HCT116 (cell line): ENCODE measurements around the gene MACROD1. TPM values are rescaled to one million over a fixed set of nuclear protein-coding genes. Genes with fewer than 3 reads are reported as not detected.

ENCODE experiments used
- ATAC-seq: fragments of 200-7000 bp; cut with Tn5 transposase; 2 replicates; pipeline ENCODE4 v1.9.1; 2020; ENCODE audit warnings: mild to moderate bottlenecking, moderate library complexity
- Bru-seq: library from RNA; stranded (reverse); fragments of 400-500 nt; gene quantifications from one replicate; lab custom pipeline; 2021; lab: Mats Ljungman, UMichigan
- BruChase-seq, 2 experiments: library from RNA; stranded (reverse); fragments of 400-500 nt; gene quantifications; one replicate each; lab custom pipeline; 2021; lab: Mats Ljungman, UMichigan
- BruUV-seq: library from RNA; stranded (reverse); fragments of 400-500 nt; replicated peaks from 2 replicates; lab custom pipeline; 2021; lab: Mats Ljungman, UMichigan
- CTCF ChIA-PET: fragments of 300-600 bp; sonication (Branson Sonifier 250); formaldehyde crosslinking; loops from one replicate; lab custom pipeline; 2021; ENCODE audit warnings: antibody characterized with exemption; lab: Charles Lee
- POLR2A ChIA-PET: fragments of 300-600, 350-600 bp; sonication (Branson Sonifier 250); formaldehyde crosslinking; loops from one replicate; lab custom pipeline; 2021; ENCODE audit warnings: antibody characterized with exemption; lab: Charles Lee
- RAD21 ChIA-PET, 2 experiments: fragments of 300-600 bp; sonication (Branson Sonifier 250); formaldehyde crosslinking; loops; one replicate each; lab custom pipeline; 2023; ENCODE audit warnings: low total read pairs in 2 of 2; ENCODE audit not compliant: uncharacterized antibody in 2 of 2, unreplicated experiment in 2 of 2, low non-redundant PET in 1 of 2; lab: Charles Lee
- DNase-seq: peaks from one replicate; pipeline ENCODE4 v3.0.0-alpha.2; 2010; ENCODE audit warnings: low read depth, low spot score
- H2AFZ ChIP-seq: fragments of 200-600 bp; shearing (Covaris generic), sonication (generic); 2 replicates; pipeline ENCODE4 v1.6.1; 2017; ENCODE audit warnings: low read depth, mixed run types, mixed read lengths, antibody characterized with exemption, low read length; ENCODE audit not compliant: poor library complexity, severe bottlenecking
- H3K27ac ChIP-seq: 2 replicates; pipeline ENCODE4 v1.5.1; 2012; ENCODE audit warnings: low read depth, low read length
- H3K27me3 ChIP-seq: fragments of 200-600 bp; sonication (generic); 2 replicates; pipeline ENCODE4 v1.6.1; 2016; ENCODE audit warnings: mixed run types, low read length, mixed read lengths; ENCODE audit not compliant: insufficient read depth
- H3K36me3 ChIP-seq, 2 experiments: fragments of 200-500 bp in 1 of 2; fragments of 200-600 bp in 1 of 2; sonication (Bioruptor generic) in 1 of 2; sonication (generic) in 1 of 2; 2 replicates each; pipeline versions ENCODE4 v1.5.1 to v1.6.1; 2014 to 2016; ENCODE audit warnings: low read length in 2 of 2, inconsistent platforms in 1 of 2, mixed read lengths in 1 of 2, mixed run types in 1 of 2; ENCODE audit not compliant: insufficient read depth in 2 of 2, control insufficient read depth in 1 of 2
- H3K4me1 ChIP-seq, 2 experiments: fragments of 200-600 bp in 1 of 2; sonication (generic) in 1 of 2; 2 replicates each; pipeline versions ENCODE4 v1.5.1 to v1.6.1; 2012 to 2017; ENCODE audit warnings: low read length in 2 of 2, inconsistent platforms in 1 of 2, mild to moderate bottlenecking in 1 of 2, mixed read lengths in 1 of 2, mixed run types in 1 of 2, moderate library complexity in 1 of 2; ENCODE audit not compliant: insufficient read depth in 2 of 2, control insufficient read depth in 1 of 2
- H3K4me2 ChIP-seq: fragments of 200-600 bp; sonication (generic); 2 replicates; pipeline ENCODE4 v1.6.1; 2017; ENCODE audit warnings: mixed run types, low read length, mixed read lengths
- H3K4me3 ChIP-seq, 2 experiments: fragments of 200-600 bp in 1 of 2; sonication (generic) in 1 of 2; replicated peaks in 1 of 2; 2 replicates each; pipeline ENCODE4 v1.5.1; 2011 to 2016; ENCODE audit warnings: low read length in 2 of 2, control low read depth in 1 of 2, low read depth in 1 of 2, mild to moderate bottlenecking in 1 of 2, mixed read lengths in 1 of 2, mixed run types in 1 of 2
- H3K79me2 ChIP-seq: fragments of 200-600 bp; sonication (generic); 2 replicates; pipeline ENCODE4 v1.6.1; 2017; ENCODE audit warnings: mild to moderate bottlenecking, mixed run types, low read length, moderate library complexity, mixed read lengths; ENCODE audit not compliant: insufficient read depth
- H3K9ac ChIP-seq: fragments of 200-600 bp; sonication (generic); 2 replicates; pipeline ENCODE4 v1.6.1; 2016; ENCODE audit warnings: low read length, mixed read lengths
- H3K9me2 ChIP-seq: fragments of 200-600 bp; sonication (generic), shearing (Covaris generic); 2 replicates; pipeline ENCODE4 v1.6.1; 2017; ENCODE audit warnings: mixed run types, mild to moderate bottlenecking, moderate library complexity; ENCODE audit not compliant: insufficient read depth
- H3K9me3 ChIP-seq, 2 experiments: fragments of 200-500 bp in 1 of 2; fragments of 200-600 bp in 1 of 2; sonication (Bioruptor generic) in 1 of 2; sonication (generic) in 1 of 2; 2 replicates each; pipeline ENCODE4 v1.6.1; 2014 to 2017; ENCODE audit warnings: low read length in 2 of 2, mixed read lengths in 2 of 2, inconsistent platforms in 1 of 2, low read depth in 1 of 2, mild to moderate bottlenecking in 1 of 2, mixed run types in 1 of 2, moderate library complexity in 1 of 2; ENCODE audit not compliant: control insufficient read depth in 1 of 2, insufficient read depth in 1 of 2
- H4K20me1 ChIP-seq: fragments of 200-600 bp; sonication (generic), shearing (Covaris generic); 2 replicates; pipeline ENCODE4 v1.6.1; 2017; ENCODE audit warnings: mixed run types, mild to moderate bottlenecking, moderate library complexity; ENCODE audit not compliant: insufficient read depth
- CBX3 ChIP-seq: IDR thresholded peaks from 2 replicates; pipeline ENCODE4 v1.6.1; 2012; ENCODE audit warnings: low read depth
- CEBPB ChIP-seq: IDR thresholded peaks from 2 replicates; pipeline ENCODE4 v1.6.1; 2012; ENCODE audit warnings: low read depth
- EGR1 ChIP-seq: IDR thresholded peaks from 2 replicates; pipeline ENCODE4 v1.6.1; 2012; ENCODE audit warnings: low read depth
- ELF1 ChIP-seq: IDR thresholded peaks from 2 replicates; pipeline ENCODE4 v1.6.1; 2012; ENCODE audit warnings: low read depth, borderline replicate concordance
- EZH2 ChIP-seq: fragments of 200-600 bp; sonication (generic); IDR thresholded peaks from 2 replicates; pipeline ENCODE4 v1.6.1; 2017; ENCODE audit warnings: antibody characterized with exemption, mixed run types
- EZH2phosphoT487 ChIP-seq: fragments of 200-600 bp; IDR thresholded peaks from 2 replicates; pipeline ENCODE4 v1.6.1; 2018; ENCODE audit warnings: antibody characterized with exemption, borderline replicate concordance
- FOSL1 ChIP-seq: IDR thresholded peaks from 2 replicates; pipeline ENCODE4 v1.6.1; 2012; ENCODE audit warnings: low read depth
- JUND ChIP-seq: IDR thresholded peaks from 2 replicates; pipeline ENCODE4 v1.6.1; 2012
- POLR2AphosphoS5 ChIP-seq: IDR thresholded peaks from 2 replicates; pipeline ENCODE4 v1.6.1; 2011; ENCODE audit warnings: mild to moderate bottlenecking, low read depth, low read length, moderate library complexity
- RAD21 ChIP-seq: IDR thresholded peaks from 2 replicates; pipeline ENCODE4 v1.6.1; 2012; ENCODE audit warnings: low read depth, mild to moderate bottlenecking
- SP1 ChIP-seq: IDR thresholded peaks from 2 replicates; pipeline ENCODE4 v1.6.1; 2012; ENCODE audit warnings: low read depth
- SRF ChIP-seq: IDR thresholded peaks from 2 replicates; pipeline ENCODE4 v1.6.1; 2012; ENCODE audit warnings: low read depth
- YY1 ChIP-seq: IDR thresholded peaks from 2 replicates; pipeline ENCODE4 v1.6.1; 2011; ENCODE audit warnings: low read length, low read depth, moderate library complexity, mild to moderate bottlenecking; ENCODE audit not compliant: insufficient replicate concordance; ENCODE audit errors: extremely low read depth
- ZFX ChIP-seq: fragments of 450-650 bp; IDR thresholded peaks from 2 replicates; pipeline ENCODE4 v1.6.1; 2017
- ZNF274 ChIP-seq: fragments of 200-500 bp; sonication (Bioruptor generic); IDR thresholded peaks from 2 replicates; pipeline ENCODE4 v1.6.1; 2014; ENCODE audit warnings: mild to moderate bottlenecking, low read depth, low read length, inconsistent platforms
- intact Hi-C: fragments of 100-400 bp; cut with micrococcal nuclease; formaldehyde crosslinking; loops from 2 replicates; pipeline ENCODE4 v1.10.0; 2022
- long read RNA-seq: library from polyadenylated mRNA; unstranded; transcript quantifications from one replicate; pipeline ENCODE4 v2.0.0, GENCODE V29; 2021; ENCODE audit not compliant: unreplicated experiment
- polyA plus RNA-seq: library from polyadenylated mRNA; unstranded; fragments of >200 nt; gene quantifications from 2 replicates; pipeline ENCODE4 v1.2.1, GENCODE V29; 2012; ENCODE audit warnings: missing spikeins
- total RNA-seq: library from RNA; stranded (reverse); gene quantifications from one replicate; pipeline ENCODE4 v1.2.1, GENCODE V29; 2021; ENCODE audit not compliant: unreplicated experiment
- TF ChIP-seq, protein P1 (sequence below): IDR thresholded peaks from 2 replicates; pipeline ENCODE4 v1.6.1; 2012; ENCODE audit warnings: low read depth
- TF ChIP-seq, protein P2 (sequence below): IDR thresholded peaks from 2 replicates; pipeline ENCODE4 v1.6.1; 2012
- TF ChIP-seq, protein P3 (sequence below): IDR thresholded peaks from 2 replicates; pipeline ENCODE4 v1.6.1; 2012
- TF ChIP-seq, protein P4 (sequence below), 3 experiments: fragments of 200-600 bp in 1 of 3; sonication (generic) in 1 of 3; IDR thresholded peaks in 2 of 3; conservative IDR thresholded peaks in 1 of 3; 2 replicates each; pipeline ENCODE4 v1.5.1; 2012 to 2017; ENCODE audit warnings: low read depth in 2 of 3, low read length in 2 of 3, antibody characterized with exemption in 1 of 3, borderline replicate concordance in 1 of 3, control low read depth in 1 of 3, mild to moderate bottlenecking in 1 of 3, mixed read lengths in 1 of 3, mixed run types in 1 of 3, moderate library complexity in 1 of 3; ENCODE audit not compliant: insufficient read depth in 1 of 3

MACROD1 gene, protein sequence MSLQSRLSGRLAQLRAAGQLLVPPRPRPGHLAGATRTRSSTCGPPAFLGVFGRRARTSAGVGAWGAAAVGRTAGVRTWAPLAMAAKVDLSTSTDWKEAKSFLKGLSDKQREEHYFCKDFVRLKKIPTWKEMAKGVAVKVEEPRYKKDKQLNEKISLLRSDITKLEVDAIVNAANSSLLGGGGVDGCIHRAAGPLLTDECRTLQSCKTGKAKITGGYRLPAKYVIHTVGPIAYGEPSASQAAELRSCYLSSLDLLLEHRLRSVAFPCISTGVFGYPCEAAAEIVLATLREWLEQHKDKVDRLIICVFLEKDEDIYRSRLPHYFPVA
- 61.1 TPM for total RNA-seq
- polyA plus RNA-seq, result 81.4 and 98.1 TPM in 2 replicates
- percentile 56 among the genes with signal in this experiment for Bru-seq, nascent RNA
- BruChase-seq, experiment 1, labeled RNA remaining after a 6-hour chase, result percentile 57 among the genes with signal in this experiment
- percentile 63 among the genes with signal in this experiment for BruChase-seq, experiment 2, labeled RNA remaining after a 2-hour chase
- long read RNA-seq, transcript MACROD1-201 (11 exons, 1,205 nt), result major isoform, 40 of 107 reads
- long read RNA-seq, partial matches to known transcripts, result 10 of 107 reads
- long read RNA-seq, other reads (novel, unspliced or antisense), result 56 of 107 reads

DNA sequence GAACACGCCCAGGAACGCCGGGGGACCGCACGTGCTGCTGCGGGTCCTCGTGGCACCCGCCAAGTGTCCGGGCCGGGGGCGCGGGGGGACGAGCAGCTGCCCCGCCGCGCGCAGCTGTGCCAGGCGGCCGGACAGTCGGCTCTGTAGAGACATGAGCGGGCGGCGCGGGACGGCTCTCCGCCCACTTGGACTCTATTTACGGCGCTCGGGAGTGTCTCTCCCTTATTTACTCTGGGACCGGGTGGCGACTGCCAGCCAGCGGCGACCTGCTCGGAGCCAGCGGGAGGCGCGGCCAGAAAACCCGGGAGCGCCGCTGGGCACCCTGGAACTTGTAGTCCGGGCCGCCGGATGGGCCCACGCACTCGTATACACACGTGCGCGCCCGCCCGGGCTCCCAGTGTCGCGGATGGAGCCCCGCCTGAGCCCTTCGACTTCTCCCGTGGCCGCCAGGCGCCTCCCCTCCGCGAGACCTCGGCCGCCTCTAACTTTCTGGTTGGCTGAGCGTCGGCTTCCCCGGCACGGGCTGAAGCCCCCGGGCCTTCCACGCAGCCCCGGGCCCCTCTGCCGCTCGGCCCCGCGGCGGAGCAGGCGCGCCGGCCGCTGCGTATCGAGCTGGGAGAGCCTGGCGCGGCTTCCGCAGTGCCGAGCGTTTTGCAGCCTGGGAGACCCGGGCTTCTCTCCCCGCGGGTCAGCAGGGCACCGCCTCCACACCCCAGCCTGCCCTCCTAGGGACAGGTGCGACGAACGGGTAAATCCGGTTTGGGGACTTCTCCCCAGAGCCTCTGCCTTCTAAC, at the start of gene MACROD1:
TSS of gene MACROD1 (minus strand) at position 272 of the 794 bp plus-strand sequence. CDS start at position 153, 119 bp downstream.
- CTCF ChIA-PET, result interaction anchor here (1.3 kb wide), 1 partner anchor 13 kb away, joined by 4 read pairs; no protein-coding TSS in a partner anchor
- RAD21 ChIA-PET, result no interaction called here
- Histone ChIP-seq H3K79me2 (peaks cover 38% of the 10 kb centered on the region), H3K9ac (peak within 1 kb of the TSS; percentile 93), H3K27ac (peak within 1 kb of the TSS; percentile 85), H2AFZ (no peak within 1 kb of the TSS), H3K4me2 (peak within 1 kb of the TSS; percentile 98), H3K36me3 (no peaks in the 10 kb centered on the region), H3K27me3 (no peaks in the 10 kb centered on the region), H3K4me1 (peaks cover 14 to 45% of the 10 kb centered on the region in 2 experiments; a peak in 3 of 4 replicates), H3K4me3 (peak within 1 kb of the TSS; percentile 73 to 76), H3K9me3 (no peaks in the 10 kb centered on the region), H4K20me1 (no peaks in the 10 kb centered on the region), H3K9me2 (no peaks in the 10 kb centered on the region)
- BruUV-seq, result no TSS peak
- ATAC-seq (peak; percentile 84), DNase-seq (peak; percentile 71)
- POLR2A ChIA-PET, result interaction anchor here (1.0 to 3.0 kb wide), 3 partner anchors 16 to 20 kb away, joined by 3 to 10 read pairs (median 3); partner anchors contain the start of gene STIP1
- intact Hi-C loops, result no loop called here
- no peak for TF ChIP-seq ZNF274
- TF ChIP-seq POLR2AphosphoS5, result peak; percentile 77
- no peak for TF ChIP-seq EZH2
- peak; percentile 87 for TF ChIP-seq EGR1
- TF ChIP-seq, protein P1, sequence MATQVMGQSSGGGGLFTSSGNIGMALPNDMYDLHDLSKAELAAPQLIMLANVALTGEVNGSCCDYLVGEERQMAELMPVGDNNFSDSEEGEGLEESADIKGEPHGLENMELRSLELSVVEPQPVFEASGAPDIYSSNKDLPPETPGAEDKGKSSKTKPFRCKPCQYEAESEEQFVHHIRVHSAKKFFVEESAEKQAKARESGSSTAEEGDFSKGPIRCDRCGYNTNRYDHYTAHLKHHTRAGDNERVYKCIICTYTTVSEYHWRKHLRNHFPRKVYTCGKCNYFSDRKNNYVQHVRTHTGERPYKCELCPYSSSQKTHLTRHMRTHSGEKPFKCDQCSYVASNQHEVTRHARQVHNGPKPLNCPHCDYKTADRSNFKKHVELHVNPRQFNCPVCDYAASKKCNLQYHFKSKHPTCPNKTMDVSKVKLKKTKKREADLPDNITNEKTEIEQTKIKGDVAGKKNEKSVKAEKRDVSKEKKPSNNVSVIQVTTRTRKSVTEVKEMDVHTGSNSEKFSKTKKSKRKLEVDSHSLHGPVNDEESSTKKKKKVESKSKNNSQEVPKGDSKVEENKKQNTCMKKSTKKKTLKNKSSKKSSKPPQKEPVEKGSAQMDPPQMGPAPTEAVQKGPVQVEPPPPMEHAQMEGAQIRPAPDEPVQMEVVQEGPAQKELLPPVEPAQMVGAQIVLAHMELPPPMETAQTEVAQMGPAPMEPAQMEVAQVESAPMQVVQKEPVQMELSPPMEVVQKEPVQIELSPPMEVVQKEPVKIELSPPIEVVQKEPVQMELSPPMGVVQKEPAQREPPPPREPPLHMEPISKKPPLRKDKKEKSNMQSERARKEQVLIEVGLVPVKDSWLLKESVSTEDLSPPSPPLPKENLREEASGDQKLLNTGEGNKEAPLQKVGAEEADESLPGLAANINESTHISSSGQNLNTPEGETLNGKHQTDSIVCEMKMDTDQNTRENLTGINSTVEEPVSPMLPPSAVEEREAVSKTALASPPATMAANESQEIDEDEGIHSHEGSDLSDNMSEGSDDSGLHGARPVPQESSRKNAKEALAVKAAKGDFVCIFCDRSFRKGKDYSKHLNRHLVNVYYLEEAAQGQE, result no peak
- no peak; the same call in 1 of the 2 replicates for TF ChIP-seq CBX3
- TF ChIP-seq, protein P2, sequence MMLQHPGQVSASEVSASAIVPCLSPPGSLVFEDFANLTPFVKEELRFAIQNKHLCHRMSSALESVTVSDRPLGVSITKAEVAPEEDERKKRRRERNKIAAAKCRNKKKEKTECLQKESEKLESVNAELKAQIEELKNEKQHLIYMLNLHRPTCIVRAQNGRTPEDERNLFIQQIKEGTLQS, result no peak
- no peak for TF ChIP-seq JUND
- TF ChIP-seq RAD21, result no peak
- peak; percentile 91 for TF ChIP-seq ZFX
- TF ChIP-seq YY1, result peak; percentile 33
- TF ChIP-seq SRF, result no peak
- no peak for TF ChIP-seq EZH2phosphoT487
- no peak for TF ChIP-seq CEBPB
- TF ChIP-seq SP1, result peak; percentile 69
- TF ChIP-seq, protein P3, sequence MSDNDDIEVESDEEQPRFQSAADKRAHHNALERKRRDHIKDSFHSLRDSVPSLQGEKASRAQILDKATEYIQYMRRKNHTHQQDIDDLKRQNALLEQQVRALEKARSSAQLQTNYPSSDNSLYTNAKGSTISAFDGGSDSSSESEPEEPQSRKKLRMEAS, result peak; percentile 80
- no peak for TF ChIP-seq FOSL1
- TF ChIP-seq, protein P4, sequence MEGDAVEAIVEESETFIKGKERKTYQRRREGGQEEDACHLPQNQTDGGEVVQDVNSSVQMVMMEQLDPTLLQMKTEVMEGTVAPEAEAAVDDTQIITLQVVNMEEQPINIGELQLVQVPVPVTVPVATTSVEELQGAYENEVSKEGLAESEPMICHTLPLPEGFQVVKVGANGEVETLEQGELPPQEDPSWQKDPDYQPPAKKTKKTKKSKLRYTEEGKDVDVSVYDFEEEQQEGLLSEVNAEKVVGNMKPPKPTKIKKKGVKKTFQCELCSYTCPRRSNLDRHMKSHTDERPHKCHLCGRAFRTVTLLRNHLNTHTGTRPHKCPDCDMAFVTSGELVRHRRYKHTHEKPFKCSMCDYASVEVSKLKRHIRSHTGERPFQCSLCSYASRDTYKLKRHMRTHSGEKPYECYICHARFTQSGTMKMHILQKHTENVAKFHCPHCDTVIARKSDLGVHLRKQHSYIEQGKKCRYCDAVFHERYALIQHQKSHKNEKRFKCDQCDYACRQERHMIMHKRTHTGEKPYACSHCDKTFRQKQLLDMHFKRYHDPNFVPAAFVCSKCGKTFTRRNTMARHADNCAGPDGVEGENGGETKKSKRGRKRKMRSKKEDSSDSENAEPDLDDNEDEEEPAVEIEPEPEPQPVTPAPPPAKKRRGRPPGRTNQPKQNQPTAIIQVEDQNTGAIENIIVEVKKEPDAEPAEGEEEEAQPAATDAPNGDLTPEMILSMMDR (IDR thresholded peaks at IDR 0.05 in 2 of 3, conservative IDR thresholded peaks at IDR 0.05 in 1 of 3; ENCODE audit: borderline replicate concordance in 1 of 3, insufficient read depth in 1 of 3, low read depth in 2 of 3, low read length in 2 of 3), result no peak
- no peak for TF ChIP-seq ELF1
